OCI-LY1 (cell line): Measurements from ENCODE around the gene S1PR1.

Source experiments
- H2AFZ ChIP-seq: fragments of 200-600 bp; sonication (generic), shearing (Covaris generic); 2 replicates; pipeline ENCODE4 v1.6.0; 2014; ENCODE audit warnings: antibody characterized with exemption, mild to moderate bottlenecking, low read length
- H3F3A ChIP-seq: fragments of 200-600 bp; sonication (generic), shearing (Covaris generic); 2 replicates; pipeline ENCODE4 v1.6.0; 2014; ENCODE audit warnings: mild to moderate bottlenecking, antibody characterized with exemption, low read length, moderate library complexity; ENCODE audit not compliant: insufficient read depth
- H3K27ac ChIP-seq: fragments of 200-600 bp; sonication (generic); 2 replicates; pipeline ENCODE4 v1.5.1; 2014; ENCODE audit warnings: low read length, mixed run types, mild to moderate bottlenecking, low read depth; ENCODE audit not compliant: poor library complexity, severe bottlenecking
- H3K27me3 ChIP-seq: fragments of 200-600 bp; sonication (generic); 2 replicates; pipeline ENCODE4 v1.6.0; 2014; ENCODE audit warnings: antibody characterized with exemption, mild to moderate bottlenecking, low read length, moderate library complexity; ENCODE audit not compliant: insufficient read depth
- H3K36me3 ChIP-seq: fragments of 200-600 bp; sonication (generic); 2 replicates; pipeline ENCODE4 v1.6.1; 2014; ENCODE audit warnings: mild to moderate bottlenecking, antibody characterized with exemption, low read length, moderate library complexity, mixed read lengths; ENCODE audit not compliant: insufficient read depth
- H3K4me1 ChIP-seq: fragments of 200-600 bp; sonication (generic); 2 replicates; pipeline ENCODE4 v1.5.1; 2014; ENCODE audit warnings: mild to moderate bottlenecking, low read length, moderate library complexity; ENCODE audit not compliant: insufficient read depth, severe bottlenecking
- H3K4me2 ChIP-seq: fragments of 200-600 bp; sonication (generic), shearing (Covaris generic); 2 replicates; pipeline ENCODE4 v1.6.1; 2014; ENCODE audit warnings: low read length
- H3K4me3 ChIP-seq: fragments of 200-600 bp; sonication (generic); 2 replicates; pipeline ENCODE4 v1.5.1; 2014; ENCODE audit warnings: low read length, low read depth, mild to moderate bottlenecking, mixed read lengths; ENCODE audit not compliant: poor library complexity, severe bottlenecking
- H3K79me2 ChIP-seq: fragments of 200-600 bp; shearing (Covaris generic); 2 replicates; pipeline ENCODE4 v1.6.1; 2016; ENCODE audit warnings: mixed run types, low read length, mixed read lengths; ENCODE audit not compliant: insufficient read depth
- H3K9ac ChIP-seq: fragments of 200-600 bp; sonication (generic), shearing (Covaris generic); 2 replicates; pipeline ENCODE4 v1.6.1; 2014; ENCODE audit warnings: mild to moderate bottlenecking, low read length, mixed read lengths
- H3K9me2 ChIP-seq: fragments of 200-600 bp; sonication (generic), shearing (Covaris generic); 2 replicates; pipeline ENCODE4 v1.6.1; 2014; ENCODE audit warnings: low read depth, mild to moderate bottlenecking, low read length, mixed read lengths
- H3K9me3 ChIP-seq: fragments of 200-600 bp; shearing (Covaris generic); 2 replicates; pipeline ENCODE4 v1.6.1; 2014; ENCODE audit warnings: low read length, mixed read lengths
- H4K20me1 ChIP-seq: fragments of 200-600 bp; sonication (generic), shearing (Covaris generic); 2 replicates; pipeline ENCODE4 v1.6.0; 2016; ENCODE audit warnings: mild to moderate bottlenecking, low read length; ENCODE audit not compliant: insufficient read depth
- EZH2 ChIP-seq: fragments of 200-600 bp; sonication (generic), shearing (Covaris generic); IDR thresholded peaks from 2 replicates; pipeline ENCODE4 v1.8.0; 2017; ENCODE audit warnings: borderline replicate concordance, mixed run types, mild to moderate bottlenecking, antibody characterized with exemption, low read length, moderate library complexity, mixed read lengths
- TF ChIP-seq, protein P1 (sequence below): fragments of 200-600 bp; sonication (generic), shearing (Covaris generic); IDR thresholded peaks from 2 replicates; pipeline ENCODE4 v1.5.1; 2017; ENCODE audit warnings: mild to moderate bottlenecking, antibody characterized with exemption, low read length, moderate library complexity, mixed read lengths

The S1PR1 gene

GRCh38 chr1:101194746-101195145 is 42.1 kb upstream of the S1PR1 start:
- no peak overlapping the region for H2AFZ ChIP-seq
- no peaks in the 10 kb centered on the region for H3K36me3 ChIP-seq
- no peak overlapping the region for H3K4me3 ChIP-seq
- no peaks in the 10 kb centered on the region for H4K20me1 ChIP-seq
- H3K27me3 ChIP-seq = no peaks in the 10 kb centered on the region
- H3K27ac ChIP-seq = no peak overlapping the region
- no peaks in the 10 kb centered on the region for H3F3A ChIP-seq
- H3K9me3 ChIP-seq = no peaks in the 10 kb centered on the region
- H3K4me1 ChIP-seq = no peaks in the 10 kb centered on the region
- H3K9me2 ChIP-seq = no peaks in the 10 kb centered on the region
- TF ChIP-seq, protein P1, sequence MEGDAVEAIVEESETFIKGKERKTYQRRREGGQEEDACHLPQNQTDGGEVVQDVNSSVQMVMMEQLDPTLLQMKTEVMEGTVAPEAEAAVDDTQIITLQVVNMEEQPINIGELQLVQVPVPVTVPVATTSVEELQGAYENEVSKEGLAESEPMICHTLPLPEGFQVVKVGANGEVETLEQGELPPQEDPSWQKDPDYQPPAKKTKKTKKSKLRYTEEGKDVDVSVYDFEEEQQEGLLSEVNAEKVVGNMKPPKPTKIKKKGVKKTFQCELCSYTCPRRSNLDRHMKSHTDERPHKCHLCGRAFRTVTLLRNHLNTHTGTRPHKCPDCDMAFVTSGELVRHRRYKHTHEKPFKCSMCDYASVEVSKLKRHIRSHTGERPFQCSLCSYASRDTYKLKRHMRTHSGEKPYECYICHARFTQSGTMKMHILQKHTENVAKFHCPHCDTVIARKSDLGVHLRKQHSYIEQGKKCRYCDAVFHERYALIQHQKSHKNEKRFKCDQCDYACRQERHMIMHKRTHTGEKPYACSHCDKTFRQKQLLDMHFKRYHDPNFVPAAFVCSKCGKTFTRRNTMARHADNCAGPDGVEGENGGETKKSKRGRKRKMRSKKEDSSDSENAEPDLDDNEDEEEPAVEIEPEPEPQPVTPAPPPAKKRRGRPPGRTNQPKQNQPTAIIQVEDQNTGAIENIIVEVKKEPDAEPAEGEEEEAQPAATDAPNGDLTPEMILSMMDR = no peak
- TF ChIP-seq EZH2 = no peak
- H3K79me2 ChIP-seq = no peaks in the 10 kb centered on the region
- H3K4me2 ChIP-seq = no peak overlapping the region
- no peak overlapping the region for H3K9ac ChIP-seq

GRCh38 chr1:101196668-101197067 is 40.2 kb upstream of the S1PR1 start:
- Histone ChIP-seq H3K4me1 (no peaks in the 10 kb centered on the region), H3K4me2 (no peak overlapping the region), H3K9me2 (no peaks in the 10 kb centered on the region), H3K9me3 (no peaks in the 10 kb centered on the region), H4K20me1 (no peaks in the 10 kb centered on the region), H3K4me3 (no peak overlapping the region), H3K36me3 (no peaks in the 10 kb centered on the region), H3K27me3 (no peaks in the 10 kb centered on the region), H3K79me2 (no peaks in the 10 kb centered on the region), H3F3A (no peaks in the 10 kb centered on the region), H3K27ac (no peak overlapping the region), H3K9ac (no peak overlapping the region), H2AFZ (no peak overlapping the region)
- TF ChIP-seq, protein P1 = no peak
- TF ChIP-seq EZH2 = no peak

GRCh38 chr1:101198842-101199636 is 37.8 kb upstream of the S1PR1 start:
- Histone ChIP-seq H3K36me3 (no peaks in the 10 kb centered on the region), H2AFZ (no peak overlapping the region), H4K20me1 (no peaks in the 10 kb centered on the region), H3F3A (no peaks in the 10 kb centered on the region), H3K9me2 (no peaks in the 10 kb centered on the region), H3K9me3 (no peaks in the 10 kb centered on the region), H3K9ac (no peak overlapping the region), H3K4me3 (no peak overlapping the region), H3K27ac (no peak overlapping the region), H3K4me1 (no peaks in the 10 kb centered on the region), H3K79me2 (no peaks in the 10 kb centered on the region), H3K4me2 (no peak overlapping the region), H3K27me3 (no peaks in the 10 kb centered on the region)
- TF ChIP-seq EZH2 = no peak
- TF ChIP-seq, protein P1 = no peak
